ENCODE data around the gene KRTAP10-10.

Gene KRTAP10-10

DNA sequence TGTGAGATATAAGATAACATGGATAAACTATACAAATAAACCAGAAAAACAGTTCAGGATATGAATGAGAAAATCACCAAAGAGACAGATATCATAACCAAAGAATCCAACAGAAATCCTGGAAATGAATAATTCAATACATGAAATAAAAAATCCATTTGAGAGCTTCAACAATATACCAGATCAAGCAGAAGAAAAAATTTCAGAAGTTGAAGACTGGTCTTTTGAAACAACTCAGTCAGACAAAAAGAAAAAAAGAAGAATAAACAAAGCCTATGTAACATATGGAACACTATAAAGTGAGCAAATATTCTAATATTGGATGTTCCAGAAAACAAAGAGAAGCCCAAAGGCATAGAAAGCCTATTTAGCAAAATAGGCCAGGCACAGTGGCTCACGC lies 34.8 kb downstream of the KRTAP10-10 start:
- Histone ChIP-seq H3K27me3 (ENCODE audit: insufficient read depth, poor library complexity, severe bottlenecking) (peaks cover 2% of the 10 kb centered on the region), H3K27ac (replicated peaks) (no peak overlapping the region), H3K4me3 (replicated peaks; ENCODE audit: insufficient read depth, low read length) (no peak overlapping the region)
- no peak for DNase-seq (ENCODE audit: low read depth in 1 of 2, low spot score in 1 of 2)
- TF ChIP-seq GABPA (IDR thresholded peaks at IDR 0.05; ENCODE audit: low read depth) = no peak
- no peak for TF ChIP-seq SPI1 (IDR thresholded peaks at IDR 0.05; ENCODE audit: borderline replicate concordance, low read depth)

DNA sequence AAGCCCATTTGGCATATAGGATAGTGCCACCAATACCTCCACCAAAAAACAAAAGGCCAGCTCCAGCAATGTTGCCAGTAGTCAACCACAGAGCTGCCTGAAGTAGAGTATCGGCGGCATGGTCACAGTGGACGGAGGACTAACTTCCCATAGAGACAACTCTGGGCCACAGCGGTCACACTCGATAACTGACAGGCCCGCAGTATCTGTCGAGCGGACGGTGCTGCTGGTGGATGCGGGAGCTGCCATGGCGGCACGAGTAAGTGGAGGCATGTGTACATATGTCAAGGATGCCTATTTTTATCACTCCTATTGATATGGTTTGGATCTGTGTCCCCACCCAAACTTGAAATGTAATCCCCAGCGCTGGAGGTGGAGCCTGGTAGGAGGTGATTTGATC lies 40.7 kb downstream of the KRTAP10-10 start:
- H3K4me3 ChIP-seq (replicated peaks; ENCODE audit: insufficient read depth, low read length) = no peak overlapping the region
- TF ChIP-seq, protein P1, sequence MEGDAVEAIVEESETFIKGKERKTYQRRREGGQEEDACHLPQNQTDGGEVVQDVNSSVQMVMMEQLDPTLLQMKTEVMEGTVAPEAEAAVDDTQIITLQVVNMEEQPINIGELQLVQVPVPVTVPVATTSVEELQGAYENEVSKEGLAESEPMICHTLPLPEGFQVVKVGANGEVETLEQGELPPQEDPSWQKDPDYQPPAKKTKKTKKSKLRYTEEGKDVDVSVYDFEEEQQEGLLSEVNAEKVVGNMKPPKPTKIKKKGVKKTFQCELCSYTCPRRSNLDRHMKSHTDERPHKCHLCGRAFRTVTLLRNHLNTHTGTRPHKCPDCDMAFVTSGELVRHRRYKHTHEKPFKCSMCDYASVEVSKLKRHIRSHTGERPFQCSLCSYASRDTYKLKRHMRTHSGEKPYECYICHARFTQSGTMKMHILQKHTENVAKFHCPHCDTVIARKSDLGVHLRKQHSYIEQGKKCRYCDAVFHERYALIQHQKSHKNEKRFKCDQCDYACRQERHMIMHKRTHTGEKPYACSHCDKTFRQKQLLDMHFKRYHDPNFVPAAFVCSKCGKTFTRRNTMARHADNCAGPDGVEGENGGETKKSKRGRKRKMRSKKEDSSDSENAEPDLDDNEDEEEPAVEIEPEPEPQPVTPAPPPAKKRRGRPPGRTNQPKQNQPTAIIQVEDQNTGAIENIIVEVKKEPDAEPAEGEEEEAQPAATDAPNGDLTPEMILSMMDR (IDR thresholded peaks at IDR 0.05; ENCODE audit: insufficient read depth, low read length) = no peak
- TF ChIP-seq SPI1 (IDR thresholded peaks at IDR 0.05; ENCODE audit: borderline replicate concordance, low read depth) (no peak), GABPA (IDR thresholded peaks at IDR 0.05; ENCODE audit: low read depth) (no peak), POLR2AphosphoS5 (IDR thresholded peaks at IDR 0.05; ENCODE audit: low read depth) (no peak)
- TF ChIP-seq, protein P2, sequence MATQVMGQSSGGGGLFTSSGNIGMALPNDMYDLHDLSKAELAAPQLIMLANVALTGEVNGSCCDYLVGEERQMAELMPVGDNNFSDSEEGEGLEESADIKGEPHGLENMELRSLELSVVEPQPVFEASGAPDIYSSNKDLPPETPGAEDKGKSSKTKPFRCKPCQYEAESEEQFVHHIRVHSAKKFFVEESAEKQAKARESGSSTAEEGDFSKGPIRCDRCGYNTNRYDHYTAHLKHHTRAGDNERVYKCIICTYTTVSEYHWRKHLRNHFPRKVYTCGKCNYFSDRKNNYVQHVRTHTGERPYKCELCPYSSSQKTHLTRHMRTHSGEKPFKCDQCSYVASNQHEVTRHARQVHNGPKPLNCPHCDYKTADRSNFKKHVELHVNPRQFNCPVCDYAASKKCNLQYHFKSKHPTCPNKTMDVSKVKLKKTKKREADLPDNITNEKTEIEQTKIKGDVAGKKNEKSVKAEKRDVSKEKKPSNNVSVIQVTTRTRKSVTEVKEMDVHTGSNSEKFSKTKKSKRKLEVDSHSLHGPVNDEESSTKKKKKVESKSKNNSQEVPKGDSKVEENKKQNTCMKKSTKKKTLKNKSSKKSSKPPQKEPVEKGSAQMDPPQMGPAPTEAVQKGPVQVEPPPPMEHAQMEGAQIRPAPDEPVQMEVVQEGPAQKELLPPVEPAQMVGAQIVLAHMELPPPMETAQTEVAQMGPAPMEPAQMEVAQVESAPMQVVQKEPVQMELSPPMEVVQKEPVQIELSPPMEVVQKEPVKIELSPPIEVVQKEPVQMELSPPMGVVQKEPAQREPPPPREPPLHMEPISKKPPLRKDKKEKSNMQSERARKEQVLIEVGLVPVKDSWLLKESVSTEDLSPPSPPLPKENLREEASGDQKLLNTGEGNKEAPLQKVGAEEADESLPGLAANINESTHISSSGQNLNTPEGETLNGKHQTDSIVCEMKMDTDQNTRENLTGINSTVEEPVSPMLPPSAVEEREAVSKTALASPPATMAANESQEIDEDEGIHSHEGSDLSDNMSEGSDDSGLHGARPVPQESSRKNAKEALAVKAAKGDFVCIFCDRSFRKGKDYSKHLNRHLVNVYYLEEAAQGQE (IDR thresholded peaks at IDR 0.05; ENCODE audit: insufficient replicate concordance, low read depth) = no peak
- peaks cover 8% of the 10 kb centered on the region for H3K27me3 ChIP-seq (ENCODE audit: insufficient read depth, poor library complexity, severe bottlenecking)
- H3K27ac ChIP-seq (replicated peaks) = no peak overlapping the region
- DNase-seq (ENCODE audit: low read depth in 1 of 2, low spot score in 1 of 2) = no peak

DNA sequence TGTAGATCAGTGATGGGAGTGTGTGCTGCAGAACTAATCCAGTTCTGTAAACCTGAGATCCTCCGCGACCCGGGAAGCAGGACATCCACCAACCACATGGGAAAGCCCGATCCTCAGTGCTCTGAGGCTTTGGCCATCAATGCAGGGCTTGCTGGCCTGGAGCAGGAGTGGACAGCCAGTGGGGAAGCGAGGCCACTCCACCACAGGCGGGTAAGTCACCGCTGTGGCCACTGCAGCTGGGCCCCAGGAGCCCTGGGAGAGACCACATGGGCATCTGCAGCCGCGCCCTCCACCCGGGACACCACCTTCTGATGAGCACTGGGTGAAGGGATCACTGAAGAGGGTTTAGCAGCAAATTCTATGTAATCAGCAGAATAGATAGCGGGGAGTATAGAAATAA lies 44.0 kb downstream of the KRTAP10-10 start:
- peaks cover 6% of the 10 kb centered on the region for H3K27me3 ChIP-seq (ENCODE audit: insufficient read depth, poor library complexity, severe bottlenecking)
- TF ChIP-seq GABPA (IDR thresholded peaks at IDR 0.05; ENCODE audit: low read depth) = no peak
- no peak for TF ChIP-seq SPI1 (IDR thresholded peaks at IDR 0.05; ENCODE audit: borderline replicate concordance, low read depth)
- TF ChIP-seq, protein P2 (IDR thresholded peaks at IDR 0.05; ENCODE audit: insufficient replicate concordance, low read depth) = no peak
- TF ChIP-seq, protein P1 (IDR thresholded peaks at IDR 0.05; ENCODE audit: insufficient read depth, low read length) = no peak
- TF ChIP-seq POLR2AphosphoS5 (IDR thresholded peaks at IDR 0.05; ENCODE audit: low read depth) = no peak

DNA sequence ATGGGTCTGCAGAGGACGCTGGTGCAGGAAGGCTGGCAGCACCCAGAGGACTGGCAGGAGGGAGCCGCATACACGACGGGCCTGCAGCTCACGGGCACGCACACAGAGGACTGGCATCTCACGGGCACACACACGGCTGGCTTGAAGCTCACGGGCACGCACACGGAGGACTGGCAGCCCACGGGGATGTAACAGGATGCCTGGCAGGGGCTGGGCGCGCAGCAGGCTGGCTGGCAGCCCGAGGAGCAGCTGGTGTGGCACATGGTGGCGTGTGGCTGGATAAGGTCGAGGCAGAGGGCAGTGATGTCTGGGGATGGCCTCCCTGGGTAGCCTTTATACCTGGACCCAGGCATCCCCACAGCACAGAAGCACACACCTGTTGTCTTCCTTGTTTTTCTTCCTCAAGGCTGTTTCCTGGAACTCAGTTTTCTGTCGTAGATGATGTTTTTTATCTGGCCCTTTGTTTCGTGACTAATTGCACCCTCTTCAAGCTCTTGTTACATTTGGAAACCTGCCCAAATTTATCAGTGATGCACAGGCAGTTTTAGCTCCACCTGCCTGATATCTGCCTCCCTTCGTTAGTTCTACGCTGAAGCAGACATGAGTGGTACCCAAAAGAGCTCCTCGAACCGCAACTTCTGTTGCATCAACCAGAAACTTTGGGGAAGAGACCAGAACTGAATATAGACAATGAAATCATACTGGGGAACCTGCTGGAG lies 44.9 kb downstream of the KRTAP10-10 start, which contains the start of gene KRTAP12-1:
KRTAP12-1 (minus strand) TSS at position 303 of the 719 bp plus-strand sequence; CDS start at position 263, 40 bp downstream.
- no peak within 1 kb of the TSS for H3K27ac ChIP-seq (replicated peaks)
- H3K27me3 ChIP-seq (ENCODE audit: insufficient read depth, poor library complexity, severe bottlenecking) = peaks cover 6% of the 10 kb centered on the region

More for the DNA sequence above, 44.0 kb downstream of the KRTAP10-10 start:
- H3K4me3 ChIP-seq (replicated peaks; ENCODE audit: insufficient read depth, low read length) = no peak overlapping the region
- no peak for DNase-seq (ENCODE audit: low read depth in 1 of 2, low spot score in 1 of 2)
- H3K27ac ChIP-seq (replicated peaks) = no peak overlapping the region

More for the DNA sequence above, 44.9 kb downstream of the KRTAP10-10 start, which contains the start of gene KRTAP12-1:
- DNase-seq (ENCODE audit: low read depth in 1 of 2, low spot score in 1 of 2) = no peak
- TF ChIP-seq SPI1 (IDR thresholded peaks at IDR 0.05; ENCODE audit: borderline replicate concordance, low read depth) (no peak), POLR2AphosphoS5 (IDR thresholded peaks at IDR 0.05; ENCODE audit: low read depth) (no peak), GABPA (IDR thresholded peaks at IDR 0.05; ENCODE audit: low read depth) (no peak)
- TF ChIP-seq, protein P2 (IDR thresholded peaks at IDR 0.05; ENCODE audit: insufficient replicate concordance, low read depth) = no peak
- TF ChIP-seq, protein P1 (IDR thresholded peaks at IDR 0.05; ENCODE audit: insufficient read depth, low read length) = no peak
- H3K4me3 ChIP-seq (replicated peaks; ENCODE audit: insufficient read depth, low read length) = no peak within 1 kb of the TSS
